Upper lobe of left lung (tissue), 6 donors: ENCODE results near the gene CDC42BPA. TPM values are rescaled to one million over a fixed set of nuclear protein-coding genes. Genes with fewer than 3 reads are reported as not detected.
"Not testable (repeated sequence)": the region's sequence is repeated elsewhere in the genome, so short reads cannot be mapped to it uniquely, and the experiment has no call there.

ENCODE experiments used
- ATAC-seq, 2 donors: fragments of 200-7000 bp; cut with Tn5 transposase; one replicate each; pipeline ENCODE4 v1.9.1; 2022; ENCODE audit warnings: mild to moderate bottlenecking in 2 of 2, moderate library complexity in 2 of 2; ENCODE audit not compliant: low FRiP score in 2 of 2
- DNase-seq, 2 donors: peaks; one replicate each; pipeline ENCODE4 v3.0.0-alpha.2; 2019 to 2020
- H3K27ac ChIP-seq, 4 donors: fragments of 200-600 bp; sonication (generic); one replicate each; pipeline ENCODE4 v1.5.1; 2016 to 2019
- H3K27me3 ChIP-seq, 4 donors: fragments of 200-600 bp; sonication (generic); one replicate each; pipeline ENCODE4 v1.5.1; 2017 to 2019
- H3K36me3 ChIP-seq, 4 donors: fragments of 200-600 bp; sonication (generic); one replicate each; pipeline ENCODE4 v1.5.1; 2016 to 2019
- H3K4me1 ChIP-seq, 4 donors: fragments of 200-600 bp; sonication (generic); one replicate each; pipeline ENCODE4 v1.5.1; 2018 to 2019
- H3K4me3 ChIP-seq, 4 donors: fragments of 200-600 bp; sonication (generic); one replicate each; pipeline ENCODE4 v1.5.1; 2017 to 2019; ENCODE audit warnings: mild to moderate bottlenecking in 2 of 4, moderate library complexity in 1 of 4
- H3K9me3 ChIP-seq, 4 donors: fragments of 200-600 bp; sonication (generic); one replicate each; pipeline ENCODE4 v1.5.1; 2018 to 2019
- EP300 ChIP-seq, 4 donors: sonication (generic); formaldehyde crosslinking; IDR thresholded peaks; one replicate each; pipeline ENCODE4 v1.5.1; 2017; ENCODE audit warnings: antibody characterized with exemption in 4 of 4, control low read depth in 2 of 4
- POLR2A ChIP-seq, 4 donors: fragments of 450-650 bp; IDR thresholded peaks; one replicate each; pipeline ENCODE4 v1.5.1; 2016 to 2017; ENCODE audit warnings: antibody characterized with exemption in 4 of 4, mild to moderate bottlenecking in 2 of 4
- POLR2AphosphoS5 ChIP-seq, 2 donors: sonication (generic); formaldehyde crosslinking; IDR thresholded peaks; one replicate each; pipeline ENCODE4 v1.5.1; 2017; ENCODE audit warnings: antibody characterized with exemption in 2 of 2
- WGBS, 2 donors: methylation state at CpG; one replicate each; pipeline ENCODE4 v1.1.5; 2017 to 2018; 5-methylcytosine and 5-hydroxymethylcytosine counted together
- total RNA-seq, 6 donors: library from RNA; depleted of rRNA in 4 of 6; stranded (reverse); fragments of >200 nt in 4 of 6; gene quantifications; one replicate each; pipeline versions ENCODE4 v1.1.0 to v1.2.1, GENCODE V29; 2016 to 2021
- TF ChIP-seq, protein P1 (sequence below), 6 experiments: fragments of 450-650 bp in 4 of 6; fragments of 200-600 bp in 2 of 6; sonication (generic) in 2 of 6; IDR thresholded peaks; one replicate each; pipeline ENCODE4 v1.5.1; 2016 to 2019; ENCODE audit warnings: antibody characterized with exemption in 6 of 6
- donor health status: DM: no; HTN: no; CAD: no; lungs with moderate emphysema.
- donor health status: DM: no; HTN: yes; CAD: no; lungs with severe emphysema.

The CDC42BPA gene
- total RNA-seq, 6 donors from 2014 or later, result 27.8 to 76.1 (median 33.1) TPM

- Histone ChIP-seq H3K27me3 (no peaks in the 10 kb centered on the region), H3K36me3 (peaks cover 0 to 35% (median 3%) of the 10 kb centered on the region in 4 donors), H3K27ac (no peak overlapping the region), H3K4me3 (no peak overlapping the region), H3K4me1 (peaks cover 0 to 6% (median 0%) of the 10 kb centered on the region in 4 donors), H3K9me3 (no peaks in the 10 kb centered on the region)
- no peak for ATAC-seq
- TF ChIP-seq EP300 (IDR thresholded peaks at IDR 0.05), result no peak
- TF ChIP-seq, protein P1, sequence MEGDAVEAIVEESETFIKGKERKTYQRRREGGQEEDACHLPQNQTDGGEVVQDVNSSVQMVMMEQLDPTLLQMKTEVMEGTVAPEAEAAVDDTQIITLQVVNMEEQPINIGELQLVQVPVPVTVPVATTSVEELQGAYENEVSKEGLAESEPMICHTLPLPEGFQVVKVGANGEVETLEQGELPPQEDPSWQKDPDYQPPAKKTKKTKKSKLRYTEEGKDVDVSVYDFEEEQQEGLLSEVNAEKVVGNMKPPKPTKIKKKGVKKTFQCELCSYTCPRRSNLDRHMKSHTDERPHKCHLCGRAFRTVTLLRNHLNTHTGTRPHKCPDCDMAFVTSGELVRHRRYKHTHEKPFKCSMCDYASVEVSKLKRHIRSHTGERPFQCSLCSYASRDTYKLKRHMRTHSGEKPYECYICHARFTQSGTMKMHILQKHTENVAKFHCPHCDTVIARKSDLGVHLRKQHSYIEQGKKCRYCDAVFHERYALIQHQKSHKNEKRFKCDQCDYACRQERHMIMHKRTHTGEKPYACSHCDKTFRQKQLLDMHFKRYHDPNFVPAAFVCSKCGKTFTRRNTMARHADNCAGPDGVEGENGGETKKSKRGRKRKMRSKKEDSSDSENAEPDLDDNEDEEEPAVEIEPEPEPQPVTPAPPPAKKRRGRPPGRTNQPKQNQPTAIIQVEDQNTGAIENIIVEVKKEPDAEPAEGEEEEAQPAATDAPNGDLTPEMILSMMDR (IDR thresholded peaks at IDR 0.05), result no peak
- TF ChIP-seq POLR2A (IDR thresholded peaks at IDR 0.05), result no peak
- no peak for TF ChIP-seq POLR2AphosphoS5 (IDR thresholded peaks at IDR 0.05)
- WGBS, 2 donors, result 68 to 88% methylated on average over 8 of the region's 8 CpGs
- DNase-seq, result peak in 1 of 2 donors; percentile 62
Observed at GRCh38 chr1:227003165-227003564, 315.1 kb downstream of the CDC42BPA start.

GRCh38 chr1:227002531-227003049, 315.7 kb downstream of the CDC42BPA start:
- 49 to 61% methylated on average over 3 of the region's 3 CpGs for WGBS, 2 donors
- ATAC-seq, result no peak
- H3K36me3 ChIP-seq, result peaks cover 0 to 35% (median 3%) of the 10 kb centered on the region in 4 donors

GRCh38 chr1:226999579-226999978, 318.7 kb downstream of the CDC42BPA start:
- ATAC-seq, H3K27ac ChIP-seq, H3K4me1 ChIP-seq, H3K4me3 ChIP-seq, H3K9me3 ChIP-seq, DNase-seq, H3K27me3 ChIP-seq: not testable (repeated sequence)
- peaks cover 0 to 35% (median 5%) of the 10 kb centered on the region in 4 donors for H3K36me3 ChIP-seq
- 81 to 94% methylated on average over 2 of the region's 2 CpGs for WGBS, 2 donors

More at GRCh38 chr1:227002531-227003049, 315.7 kb downstream of the CDC42BPA start:
- Histone ChIP-seq H3K4me1 (peaks cover 0 to 6% (median 0%) of the 10 kb centered on the region in 4 donors), H3K27me3 (no peaks in the 10 kb centered on the region), H3K9me3 (no peaks in the 10 kb centered on the region), H3K4me3 (no peak overlapping the region), H3K27ac (no peak overlapping the region)
- no peak for TF ChIP-seq POLR2A (IDR thresholded peaks at IDR 0.05)
- TF ChIP-seq EP300 (IDR thresholded peaks at IDR 0.05), result no peak
- TF ChIP-seq, protein P1 (IDR thresholded peaks at IDR 0.05), result no peak
- TF ChIP-seq POLR2AphosphoS5 (IDR thresholded peaks at IDR 0.05), result no peak
- DNase-seq, result no peak

DNA sequence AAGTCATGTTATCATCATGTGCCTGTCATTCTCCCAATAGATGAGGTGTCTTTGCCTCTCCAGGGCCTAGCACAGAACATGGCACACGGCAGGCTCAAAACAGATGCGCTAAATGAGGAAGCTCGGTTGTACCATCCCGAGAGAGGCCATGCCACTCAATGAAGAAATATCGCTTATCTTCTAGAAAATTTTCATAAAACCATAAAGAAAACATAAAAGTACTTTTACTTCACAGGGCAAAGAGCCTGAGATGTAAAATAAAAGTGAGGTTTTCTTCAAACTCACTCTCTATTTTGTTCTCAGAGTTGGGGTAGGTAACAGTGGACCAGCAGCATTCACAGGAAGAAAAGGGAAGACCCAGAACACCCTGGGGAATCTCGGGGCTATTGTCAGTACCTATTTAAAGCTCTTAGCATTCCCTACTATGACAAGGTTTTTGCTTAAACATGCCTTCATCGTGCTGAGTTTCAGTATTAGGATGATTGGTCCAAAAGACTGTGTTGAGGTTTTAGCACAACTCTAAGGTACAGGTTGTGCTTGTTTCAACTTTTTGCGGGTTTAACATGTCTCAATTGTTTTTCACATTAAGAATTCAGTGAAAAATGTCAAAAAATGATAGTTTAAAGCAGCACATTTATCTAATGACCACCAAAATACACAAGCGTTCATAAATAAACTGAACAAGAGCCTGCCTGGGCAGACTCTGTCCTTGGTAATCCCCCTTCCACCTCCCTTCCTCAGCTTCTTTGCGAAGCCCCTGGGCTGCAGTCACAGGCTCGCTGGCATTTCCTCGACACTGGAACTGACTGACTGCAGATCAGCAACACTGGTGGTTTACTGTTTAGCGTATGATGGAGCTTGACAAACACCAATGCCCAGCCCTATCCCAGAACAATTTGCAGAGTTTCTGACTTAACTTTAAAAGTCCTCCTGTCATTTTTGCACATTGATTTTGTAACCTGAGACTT, 322.6 kb downstream of the CDC42BPA start:
- Histone ChIP-seq H3K4me3 (no peak overlapping the region), H3K27me3 (no peaks in the 10 kb centered on the region), H3K36me3 (peaks cover 0 to 25% (median 9%) of the 10 kb centered on the region in 4 donors), H3K9me3 (no peaks in the 10 kb centered on the region), H3K4me1 (peaks cover 0 to under 1% (median under 1%) of the 10 kb centered on the region in 4 donors), H3K27ac (no peak overlapping the region)
- 82 to 83% methylated on average over 13 of the region's 13 CpGs for WGBS, 2 donors
- no peak for TF ChIP-seq POLR2A (IDR thresholded peaks at IDR 0.05)
- TF ChIP-seq, protein P1 (IDR thresholded peaks at IDR 0.05), result no peak
- TF ChIP-seq POLR2AphosphoS5 (IDR thresholded peaks at IDR 0.05), result no peak
- TF ChIP-seq EP300 (IDR thresholded peaks at IDR 0.05), result no peak
- DNase-seq (no peak), ATAC-seq (no peak)

GRCh38 chr1:226994586-226995364, 323.5 kb downstream of the CDC42BPA start:
- Histone ChIP-seq H3K4me3 (no peak overlapping the region), H3K9me3 (no peaks in the 10 kb centered on the region), H3K4me1 (peaks cover 7 to 9% (median 8%) of the 10 kb centered on the region in 4 donors), H3K27me3 (no peaks in the 10 kb centered on the region), H3K36me3 (peaks cover 0 to 25% (median 9%) of the 10 kb centered on the region in 4 donors), H3K27ac (no peak overlapping the region)
- no peak for TF ChIP-seq EP300 (IDR thresholded peaks at IDR 0.05)
- TF ChIP-seq, protein P1 (IDR thresholded peaks at IDR 0.05), result no peak
- no peak for TF ChIP-seq POLR2A (IDR thresholded peaks at IDR 0.05)
- TF ChIP-seq POLR2AphosphoS5 (IDR thresholded peaks at IDR 0.05), result no peak
- 90 to 94% methylated on average over 8 to 18 of the region's 18 CpGs for WGBS, 2 donors
- no peak for DNase-seq
- peak in 1 of 2 donors; percentile 38 for ATAC-seq
